Measurements from ENCODE around the gene TMEM63B. TPM values are rescaled to one million over a fixed set of nuclear protein-coding genes. Genes with fewer than 3 reads are reported as not detected.

TMEM63B gene
- total and polyA plus RNA-seq, 9 of the 15 experiments (the other 6 are each of a cell fraction or from before 2014, with no cell fraction given), result 0.14 to 39.4 (median 14.4) TPM

DNA sequence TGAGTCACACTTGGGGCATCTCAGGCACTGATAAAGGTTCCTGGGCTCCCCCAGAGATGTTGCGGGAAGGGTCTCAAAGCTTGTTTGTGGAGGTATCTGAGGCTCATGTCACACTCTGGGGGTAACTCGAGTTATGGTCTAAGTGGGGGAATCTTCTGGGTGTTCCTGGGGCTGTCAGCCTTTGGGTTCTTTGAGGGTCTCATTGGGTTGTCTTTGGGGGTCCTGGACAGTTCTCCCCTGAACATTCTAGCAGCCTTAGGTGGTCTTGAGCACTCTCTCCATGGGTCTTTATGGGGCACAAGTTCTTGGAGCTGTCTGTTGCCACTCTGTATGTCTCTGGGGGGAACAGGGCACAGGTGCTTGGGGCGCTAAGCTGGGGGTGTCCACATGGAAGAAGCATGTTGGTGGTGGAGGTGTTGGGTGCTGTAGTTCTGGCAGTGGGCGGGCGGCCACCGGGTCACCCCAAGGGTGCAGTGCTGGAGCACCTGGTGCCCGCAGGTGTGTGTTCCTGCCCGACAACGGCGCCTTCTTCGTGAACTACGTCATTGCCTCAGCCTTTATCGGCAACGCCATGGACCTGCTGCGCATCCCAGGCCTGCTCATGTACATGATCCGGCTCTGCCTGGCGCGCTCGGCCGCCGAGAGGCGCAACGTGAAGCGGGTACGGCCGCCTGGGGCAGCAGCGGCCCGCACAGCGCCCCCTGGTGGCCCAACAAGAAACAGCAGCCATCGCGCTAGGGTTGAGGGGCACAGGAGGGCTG is 24.2 kb downstream of the TMEM63B start (continued):
- TF ChIP-seq, protein P1, sequence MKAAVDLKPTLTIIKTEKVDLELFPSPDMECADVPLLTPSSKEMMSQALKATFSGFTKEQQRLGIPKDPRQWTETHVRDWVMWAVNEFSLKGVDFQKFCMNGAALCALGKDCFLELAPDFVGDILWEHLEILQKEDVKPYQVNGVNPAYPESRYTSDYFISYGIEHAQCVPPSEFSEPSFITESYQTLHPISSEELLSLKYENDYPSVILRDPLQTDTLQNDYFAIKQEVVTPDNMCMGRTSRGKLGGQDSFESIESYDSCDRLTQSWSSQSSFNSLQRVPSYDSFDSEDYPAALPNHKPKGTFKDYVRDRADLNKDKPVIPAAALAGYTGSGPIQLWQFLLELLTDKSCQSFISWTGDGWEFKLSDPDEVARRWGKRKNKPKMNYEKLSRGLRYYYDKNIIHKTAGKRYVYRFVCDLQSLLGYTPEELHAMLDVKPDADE (conservative IDR thresholded peaks at IDR 0.05; ENCODE audit: control insufficient read depth, low read depth, low read length), result peak; percentile 80
- no peak for TF ChIP-seq ZNF146 (CRISPR knock-in tag; IDR thresholded peaks at IDR 0.05; ENCODE audit: unreplicated experiment)
- TF ChIP-seq ZNF239 (CRISPR knock-in tag; IDR thresholded peaks at IDR 0.05), result no peak
- TF ChIP-seq, protein P2, sequence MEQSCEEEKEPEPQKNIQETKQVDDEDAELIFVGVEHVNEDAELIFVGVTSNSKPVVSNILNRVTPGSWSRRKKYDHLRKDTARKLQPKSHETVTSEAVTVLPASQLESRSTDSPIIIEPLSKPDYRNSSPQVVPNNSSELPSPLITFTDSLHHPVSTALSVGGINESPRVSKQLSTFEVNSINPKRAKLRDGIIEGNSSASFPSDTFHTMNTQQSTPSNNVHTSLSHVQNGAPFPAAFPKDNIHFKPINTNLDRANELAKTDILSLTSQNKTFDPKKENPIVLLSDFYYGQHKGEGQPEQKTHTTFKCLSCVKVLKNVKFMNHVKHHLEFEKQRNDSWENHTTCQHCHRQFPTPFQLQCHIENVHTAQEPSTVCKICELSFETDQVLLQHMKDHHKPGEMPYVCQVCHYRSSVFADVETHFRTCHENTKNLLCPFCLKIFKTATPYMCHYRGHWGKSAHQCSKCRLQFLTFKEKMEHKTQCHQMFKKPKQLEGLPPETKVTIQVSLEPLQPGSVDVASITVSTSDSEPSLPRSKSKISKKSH (CRISPR knock-in tag; IDR thresholded peaks at IDR 0.05), result no peak
- TF ChIP-seq STAG1 (CRISPR knock-in tag; IDR thresholded peaks at IDR 0.05; ENCODE audit: borderline replicate concordance), result peak; percentile 79; the same call in 1 of the 2 replicates
- no peak for TF ChIP-seq HNRNPK (IDR thresholded peaks at IDR 0.05; ENCODE audit: low read depth, low read length, poor library complexity, severe bottlenecking)
- TF ChIP-seq, protein P3, sequence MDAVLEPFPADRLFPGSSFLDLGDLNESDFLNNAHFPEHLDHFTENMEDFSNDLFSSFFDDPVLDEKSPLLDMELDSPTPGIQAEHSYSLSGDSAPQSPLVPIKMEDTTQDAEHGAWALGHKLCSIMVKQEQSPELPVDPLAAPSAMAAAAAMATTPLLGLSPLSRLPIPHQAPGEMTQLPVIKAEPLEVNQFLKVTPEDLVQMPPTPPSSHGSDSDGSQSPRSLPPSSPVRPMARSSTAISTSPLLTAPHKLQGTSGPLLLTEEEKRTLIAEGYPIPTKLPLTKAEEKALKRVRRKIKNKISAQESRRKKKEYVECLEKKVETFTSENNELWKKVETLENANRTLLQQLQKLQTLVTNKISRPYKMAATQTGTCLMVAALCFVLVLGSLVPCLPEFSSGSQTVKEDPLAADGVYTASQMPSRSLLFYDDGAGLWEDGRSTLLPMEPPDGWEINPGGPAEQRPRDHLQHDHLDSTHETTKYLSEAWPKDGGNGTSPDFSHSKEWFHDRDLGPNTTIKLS (IDR thresholded peaks at IDR 0.05; ENCODE audit: borderline replicate concordance, low read depth), result no peak
- TF ChIP-seq BRF1 (IDR thresholded peaks at IDR 0.05; ENCODE audit: borderline replicate concordance, extremely low read depth, insufficient read length), result no peak
- peak; percentile 69; the same call in 1 of the 2 replicates for TF ChIP-seq KLF16 (IDR thresholded peaks at IDR 0.05)
- no peak for TF ChIP-seq ARHGAP35 (IDR thresholded peaks at IDR 0.05; ENCODE audit: partially characterized antibody)
- peak; percentile 56; the same call in 1 of the 2 replicates for TF ChIP-seq ESRRA (IDR thresholded peaks at IDR 0.05; ENCODE audit: borderline replicate concordance, low read depth)
- TF ChIP-seq, protein P4, sequence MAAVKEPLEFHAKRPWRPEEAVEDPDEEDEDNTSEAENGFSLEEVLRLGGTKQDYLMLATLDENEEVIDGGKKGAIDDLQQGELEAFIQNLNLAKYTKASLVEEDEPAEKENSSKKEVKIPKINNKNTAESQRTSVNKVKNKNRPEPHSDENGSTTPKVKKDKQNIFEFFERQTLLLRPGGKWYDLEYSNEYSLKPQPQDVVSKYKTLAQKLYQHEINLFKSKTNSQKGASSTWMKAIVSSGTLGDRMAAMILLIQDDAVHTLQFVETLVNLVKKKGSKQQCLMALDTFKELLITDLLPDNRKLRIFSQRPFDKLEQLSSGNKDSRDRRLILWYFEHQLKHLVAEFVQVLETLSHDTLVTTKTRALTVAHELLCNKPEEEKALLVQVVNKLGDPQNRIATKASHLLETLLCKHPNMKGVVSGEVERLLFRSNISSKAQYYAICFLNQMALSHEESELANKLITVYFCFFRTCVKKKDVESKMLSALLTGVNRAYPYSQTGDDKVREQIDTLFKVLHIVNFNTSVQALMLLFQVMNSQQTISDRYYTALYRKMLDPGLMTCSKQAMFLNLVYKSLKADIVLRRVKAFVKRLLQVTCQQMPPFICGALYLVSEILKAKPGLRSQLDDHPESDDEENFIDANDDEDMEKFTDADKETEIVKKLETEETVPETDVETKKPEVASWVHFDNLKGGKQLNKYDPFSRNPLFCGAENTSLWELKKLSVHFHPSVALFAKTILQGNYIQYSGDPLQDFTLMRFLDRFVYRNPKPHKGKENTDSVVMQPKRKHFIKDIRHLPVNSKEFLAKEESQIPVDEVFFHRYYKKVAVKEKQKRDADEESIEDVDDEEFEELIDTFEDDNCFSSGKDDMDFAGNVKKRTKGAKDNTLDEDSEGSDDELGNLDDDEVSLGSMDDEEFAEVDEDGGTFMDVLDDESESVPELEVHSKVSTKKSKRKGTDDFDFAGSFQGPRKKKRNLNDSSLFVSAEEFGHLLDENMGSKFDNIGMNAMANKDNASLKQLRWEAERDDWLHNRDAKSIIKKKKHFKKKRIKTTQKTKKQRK (IDR thresholded peaks at IDR 0.05; ENCODE audit: borderline replicate concordance, low read depth, low read length), result 0 out of 2 replicates have a peak, but pooled peaks have one; percentile 37
- no peak for TF ChIP-seq ZNF785 (CRISPR knock-in tag; IDR thresholded peaks at IDR 0.05)
- 0 out of 4 replicates have a peak, but pooled peaks of 1 of the 2 experiments have one; percentile 46 for TF ChIP-seq SRF (CRISPR knock-in tag; IDR thresholded peaks at IDR 0.05)
- no peak for TF ChIP-seq ZNF282 (CRISPR knock-in tag; IDR thresholded peaks at IDR 0.05)
- TF ChIP-seq CEBPB (tag; IDR thresholded peaks at IDR 0.05), result no peak
- TF ChIP-seq MXI1 (IDR thresholded peaks at IDR 0.05; ENCODE audit: low read depth, low read length), result 0 out of 2 replicates have a peak, but pooled peaks have one; percentile 31
- TF ChIP-seq SMARCE1 (IDR thresholded peaks at IDR 0.05), result no peak
